Stimulated activated CD4-positive, alpha-beta T cell treated with anti-CD3 and anti-CD28 coated beads, Interleukin-4, amount 100 ng/mL, for 48 hours (primary cell): ENCODE results near the gene PTPN23.
"Not testable (repeated sequence)": the region's sequence is repeated elsewhere in the genome, so short reads cannot be mapped to it uniquely, and the experiment has no call there.

ENCODE experiments used
- DNase-seq, 2 donors: peaks; one replicate each; pipeline ENCODE4 v3.0.0-alpha.2; 2020; ENCODE audit warnings: low read depth in 2 of 2

The PTPN23 gene

DNA sequence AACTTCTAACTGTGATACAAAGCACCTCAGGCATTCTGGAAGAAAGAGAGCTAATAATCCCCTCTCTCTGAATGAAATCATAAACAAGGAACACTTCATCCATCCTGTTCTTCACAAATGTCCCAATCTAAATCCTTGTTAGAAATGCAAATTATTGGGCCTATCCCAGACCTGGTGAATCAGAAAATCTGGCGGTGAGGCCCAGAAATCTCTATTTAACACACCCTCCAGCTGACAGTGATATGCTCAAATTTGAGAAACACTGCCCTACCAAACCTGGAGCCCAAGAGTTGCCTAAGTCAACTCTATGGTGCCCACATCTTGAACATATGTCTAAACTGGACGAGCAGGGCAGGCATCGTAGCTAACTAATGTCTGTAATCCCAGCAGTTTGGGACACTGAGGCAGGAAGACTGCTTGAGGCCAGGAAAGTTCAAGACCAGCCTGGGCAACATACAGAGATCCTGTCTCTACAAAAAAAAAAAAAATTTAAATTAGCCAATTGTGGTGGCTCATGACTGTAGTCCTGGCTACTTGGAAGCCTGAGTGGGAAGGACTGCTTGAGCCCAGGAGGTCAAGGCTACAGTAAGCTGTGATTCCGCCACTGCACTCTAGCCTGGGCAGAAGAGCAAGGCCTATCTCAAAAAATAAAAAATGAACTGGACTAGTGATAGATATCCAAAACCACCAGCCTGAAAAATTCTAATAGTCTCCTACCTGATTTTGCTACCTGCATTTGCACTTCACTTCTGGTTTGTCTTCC is 71.8 kb downstream of the PTPN23 start:
- no peak for DNase-seq

DNA sequence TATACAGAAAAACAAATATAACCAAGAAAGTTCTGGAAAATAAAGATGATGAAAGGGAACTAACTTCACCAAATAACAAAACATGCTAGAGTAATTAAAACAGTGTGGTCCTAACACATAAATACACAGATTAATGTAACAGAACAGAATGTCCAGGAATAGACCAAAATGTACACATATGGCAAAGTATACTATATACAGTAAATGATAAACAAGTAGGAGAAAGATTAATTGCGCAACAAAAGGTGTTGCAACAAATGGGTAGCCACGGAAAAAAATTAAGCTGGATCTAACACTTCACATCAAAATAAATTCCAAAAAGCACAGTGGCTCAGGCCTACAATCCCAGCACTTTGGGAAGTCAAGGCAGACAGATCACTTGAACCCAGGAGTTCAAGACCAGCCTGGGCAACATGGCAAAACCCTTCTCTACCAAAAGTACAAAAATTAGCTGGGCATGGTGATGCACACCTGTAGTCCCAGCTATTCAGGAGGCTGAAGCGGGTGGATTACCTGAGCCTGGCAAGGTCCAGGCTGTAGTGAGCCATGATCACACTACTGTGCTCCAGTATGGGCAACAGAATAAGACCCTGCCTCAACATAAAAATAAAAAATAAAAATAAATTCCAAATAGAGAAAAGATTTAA is 75.1 kb downstream of the PTPN23 start:
- no peak for DNase-seq

DNA sequence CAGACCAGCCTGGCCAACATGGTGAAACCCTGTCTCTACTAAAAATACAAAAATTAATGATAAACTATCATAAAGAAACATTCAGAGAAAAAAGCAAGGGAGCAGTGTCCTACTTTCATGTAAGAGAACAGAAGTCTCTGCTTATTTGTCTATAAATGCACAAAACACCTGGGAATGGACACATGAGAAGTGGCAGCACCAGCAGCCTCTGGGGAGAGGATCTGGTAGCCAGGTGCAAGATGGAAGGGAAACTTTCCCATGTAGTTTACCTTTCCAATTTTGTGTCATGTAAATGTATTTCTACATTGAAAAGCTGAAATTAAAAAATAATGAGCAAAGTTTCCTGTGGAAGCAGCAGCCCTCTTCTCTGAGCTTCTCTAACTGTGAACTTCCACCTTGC is 76.2 kb downstream of the PTPN23 start:
- DNase-seq, result no peak

DNA sequence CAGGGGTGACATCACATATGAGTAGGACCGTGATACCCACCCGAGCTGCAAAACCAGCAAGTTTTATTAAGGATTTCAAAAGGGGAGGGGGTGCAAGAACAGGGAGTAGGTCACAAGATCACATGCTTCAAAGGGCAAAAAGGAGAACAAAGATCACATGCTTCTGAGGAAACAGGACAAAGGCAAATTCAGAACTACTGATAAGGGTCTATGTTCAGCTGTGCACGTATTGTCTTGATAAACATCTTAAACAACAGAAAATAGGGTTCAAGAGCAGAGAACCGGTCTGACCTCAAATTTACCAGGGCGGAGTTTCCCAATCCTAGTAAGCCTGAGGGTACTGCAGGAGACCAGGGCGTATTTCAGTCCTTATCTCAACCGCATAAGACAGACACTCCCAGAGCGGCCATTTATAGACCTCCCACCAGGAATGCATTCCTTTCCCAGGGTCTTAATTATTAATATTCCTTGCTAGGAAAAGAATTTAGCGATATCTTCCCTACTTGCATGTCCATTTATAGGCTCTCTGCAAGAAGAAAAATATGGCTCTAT is 78.8 kb downstream of the PTPN23 start:
- DNase-seq, result not testable (repeated sequence)
